ELF-1 (cell line): ENCODE data around the gene CX3CR1.

Experiments used
- DNase-seq: peaks from one replicate; pipeline ENCODE4 v3.0.0-alpha.2; 2016; ENCODE audit warnings: low read depth, low spot score

The CX3CR1 gene

DNA sequence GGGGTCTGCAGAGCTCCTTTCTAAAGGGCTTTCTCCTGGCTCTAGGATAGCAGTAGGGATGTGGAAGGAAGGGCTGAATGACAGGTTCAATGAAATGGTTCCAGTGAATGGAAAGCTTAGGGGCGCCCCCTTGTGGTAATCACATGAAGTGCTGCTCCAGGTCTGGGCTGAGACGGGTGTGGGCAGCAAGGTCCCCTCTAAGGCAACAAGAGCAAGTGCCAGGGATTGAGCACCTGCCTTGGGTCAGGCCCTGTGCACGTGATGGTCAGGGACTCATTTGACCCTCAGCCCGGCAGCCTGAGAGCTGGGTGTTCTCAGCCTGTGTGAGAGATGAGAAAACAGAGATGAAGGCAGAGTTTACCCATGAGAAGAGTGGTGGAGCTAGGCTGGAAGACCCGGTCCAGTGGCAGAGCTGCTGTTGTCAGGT lies 12.1 kb upstream of the CX3CR1 start:
- peak; percentile 91 for DNase-seq

DNA sequence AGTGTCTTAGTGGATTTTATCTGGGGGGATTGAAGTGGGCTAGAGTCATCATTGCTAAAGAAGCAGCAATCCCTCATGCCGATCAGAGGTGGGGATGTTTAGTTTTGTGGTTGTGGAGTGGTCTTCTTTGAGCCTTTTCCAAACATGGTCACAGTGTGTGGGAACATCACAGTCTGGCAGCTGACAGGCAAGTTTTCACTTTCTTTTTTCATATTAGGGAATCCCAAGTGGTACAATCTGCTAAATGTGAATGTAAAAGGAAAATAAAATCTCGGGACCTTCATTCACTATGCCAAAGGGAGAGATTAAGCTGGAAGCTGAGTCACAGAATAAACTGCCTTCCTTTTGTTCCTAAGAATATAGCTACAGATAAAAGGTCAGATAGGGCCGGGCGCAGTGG lies 10.4 kb upstream of the CX3CR1 start:
- DNase-seq = no peak

DNA sequence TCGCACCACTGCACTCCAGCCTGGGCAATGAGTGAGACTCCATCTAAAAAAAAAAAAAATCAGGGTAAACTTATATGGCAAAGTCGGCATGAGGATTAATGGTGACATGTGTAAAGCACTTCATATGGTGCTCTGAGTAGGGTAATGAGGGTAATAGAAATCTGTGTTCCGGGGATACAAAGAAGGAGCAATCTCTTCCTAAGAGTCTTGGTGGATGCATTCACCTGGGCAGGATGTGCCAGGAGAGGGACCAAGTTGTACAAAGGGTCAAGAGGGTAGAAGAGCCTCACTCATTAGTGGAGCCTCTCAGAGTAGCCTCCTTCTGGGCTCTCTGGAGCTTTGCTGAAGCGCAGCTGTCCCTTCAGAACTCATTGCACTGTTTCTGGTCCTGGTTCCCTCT lies 9.3 kb upstream of the CX3CR1 start:
- no peak for DNase-seq

- DNase-seq = peak; percentile 97
Measured at GRCh38 chr3:39288300-39288808, 8.5 kb upstream of the CX3CR1 start.

GRCh38 chr3:39287216-39288164 lies 7.7 kb upstream of the CX3CR1 start:
- no peak for DNase-seq

GRCh38 chr3:39286771-39287170 lies 6.9 kb upstream of the CX3CR1 start:
- DNase-seq = no peak

DNA sequence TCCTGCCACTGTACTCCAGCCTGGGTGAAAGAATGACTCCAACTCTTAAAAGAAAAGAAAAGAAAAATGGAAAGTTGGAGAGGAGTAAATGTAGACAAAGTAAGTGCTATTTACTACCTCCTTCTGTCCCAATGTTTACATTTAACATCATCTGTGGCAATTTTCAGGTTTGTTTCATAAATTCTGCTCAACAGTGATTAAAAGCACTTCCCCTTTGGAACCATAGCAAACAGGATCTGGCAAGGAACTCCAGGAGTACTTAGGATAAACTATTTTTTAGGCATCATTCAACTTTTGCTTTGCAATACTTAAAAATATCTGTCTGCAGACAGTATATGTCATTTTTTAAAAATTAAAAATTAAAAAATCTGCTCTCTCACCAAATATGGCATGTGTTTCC lies 5.5 kb upstream of the CX3CR1 start:
- no peak for DNase-seq

DNA sequence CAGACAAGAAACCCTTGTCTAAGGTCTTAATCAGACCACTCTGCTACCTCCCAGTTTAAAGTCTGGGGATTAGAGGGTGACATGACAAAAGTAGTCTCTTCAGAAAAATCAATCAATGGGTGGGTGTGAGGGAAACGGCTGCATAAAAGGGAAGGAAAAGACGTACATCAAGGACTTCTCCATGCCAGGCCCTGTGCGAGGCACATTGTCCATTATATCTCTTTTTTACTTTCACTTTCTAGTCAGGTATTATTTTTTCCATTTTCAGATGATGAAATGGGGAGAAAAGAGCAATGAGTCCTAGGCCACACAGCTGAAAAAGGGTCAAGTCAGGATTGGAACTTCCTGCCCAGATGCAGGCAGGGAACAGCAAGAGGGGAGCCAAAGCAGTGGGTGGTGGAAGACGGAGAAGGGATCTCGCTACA lies 4.6 kb upstream of the CX3CR1 start:
- DNase-seq = no peak

GRCh38 chr3:39282057-39282456 lies 2.2 kb upstream of the CX3CR1 start:
- no peak for DNase-seq

DNA sequence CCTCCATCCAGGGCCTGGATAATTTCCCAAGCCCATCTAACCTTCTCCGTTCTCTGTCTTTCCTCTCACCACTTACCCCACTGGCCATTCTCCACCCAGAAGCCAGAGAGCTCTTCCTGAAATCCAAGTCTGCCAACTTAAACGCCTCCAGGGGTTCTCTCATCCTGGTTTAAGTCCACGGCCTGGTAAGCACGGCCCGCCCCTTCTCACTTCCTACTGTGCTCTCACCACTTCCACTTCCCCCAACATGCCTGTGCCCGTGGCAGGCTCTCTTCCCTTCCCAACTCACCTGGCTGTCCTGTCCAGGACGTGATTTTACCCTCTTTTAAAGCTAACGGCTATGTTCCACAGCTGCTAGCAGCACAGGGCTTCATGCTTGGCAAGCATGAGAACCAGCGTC lies 1.7 kb upstream of the CX3CR1 start:
- DNase-seq = no peak

DNA sequence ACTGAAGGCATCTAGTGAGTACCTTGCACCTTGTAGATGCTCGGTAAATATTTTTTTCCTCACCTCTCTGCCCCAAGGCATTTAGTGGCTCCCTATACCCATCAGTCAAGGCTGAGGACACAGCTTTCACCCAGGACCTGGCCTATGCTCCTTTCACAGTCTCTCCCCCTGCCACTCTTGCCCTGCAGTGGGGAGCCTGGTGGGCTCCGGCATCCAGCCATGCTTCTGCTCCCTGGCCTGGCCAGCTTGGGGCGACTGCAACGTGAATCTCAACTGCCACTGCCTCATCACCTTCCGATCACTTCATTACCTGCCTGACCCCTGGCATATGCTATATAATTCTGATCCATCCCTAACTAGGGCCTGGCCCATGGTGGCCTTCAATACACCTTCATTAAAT lies 735 bp upstream of the CX3CR1 start:
- no peak for DNase-seq

DNA sequence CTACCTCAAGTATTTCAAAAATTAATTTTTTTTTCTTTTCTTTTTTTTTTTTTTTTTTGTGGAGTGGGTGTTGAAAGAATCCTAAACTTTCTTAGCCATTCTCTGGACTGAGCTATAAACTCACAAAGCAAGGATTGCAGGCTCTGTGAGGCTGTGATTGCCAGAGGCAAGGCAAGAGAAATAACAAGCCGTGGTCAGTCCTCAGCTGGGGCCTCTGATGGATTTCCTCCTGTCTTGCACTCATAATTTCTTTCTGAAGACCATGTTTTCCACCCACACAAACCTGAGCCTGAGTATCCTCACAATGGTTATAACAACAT lies 1.3 kb downstream of the CX3CR1 start:
- no peak for DNase-seq

DNA sequence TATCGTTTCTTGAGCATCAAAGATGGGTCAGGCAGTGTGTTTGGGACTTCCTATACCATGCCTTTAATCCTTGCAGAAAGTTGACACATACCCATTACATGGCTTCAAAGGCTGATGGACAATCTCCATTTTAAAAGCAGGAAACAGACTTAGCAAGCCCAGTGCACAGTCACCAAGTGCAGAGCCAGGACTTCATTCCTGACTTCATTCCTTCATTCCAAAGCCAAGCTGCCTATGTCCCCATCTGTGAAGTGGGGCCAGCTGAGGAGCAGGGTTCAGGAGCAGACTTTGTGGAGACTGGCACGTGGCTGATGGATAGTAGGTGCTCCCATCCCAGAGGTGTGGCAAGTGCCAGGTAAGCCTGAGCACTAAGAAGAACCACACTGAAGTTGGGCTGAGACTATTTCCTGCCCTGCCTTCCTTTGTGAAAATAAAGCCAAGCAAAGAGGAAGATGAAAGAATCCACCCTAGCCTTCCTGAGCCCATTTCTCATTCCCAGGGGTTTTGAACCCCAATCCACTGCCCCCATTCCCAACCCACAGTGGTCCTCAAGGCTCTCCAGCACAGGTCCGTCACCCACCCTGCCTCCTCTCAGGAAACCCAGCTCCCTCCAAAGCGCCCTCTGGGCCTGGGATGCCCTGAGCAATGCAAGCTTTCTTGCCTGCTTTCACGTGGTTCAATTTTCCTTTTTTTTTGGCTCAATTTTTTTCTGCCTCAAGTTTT lies 1.8 kb downstream of the CX3CR1 start:
- peak; percentile 33 for DNase-seq

DNA sequence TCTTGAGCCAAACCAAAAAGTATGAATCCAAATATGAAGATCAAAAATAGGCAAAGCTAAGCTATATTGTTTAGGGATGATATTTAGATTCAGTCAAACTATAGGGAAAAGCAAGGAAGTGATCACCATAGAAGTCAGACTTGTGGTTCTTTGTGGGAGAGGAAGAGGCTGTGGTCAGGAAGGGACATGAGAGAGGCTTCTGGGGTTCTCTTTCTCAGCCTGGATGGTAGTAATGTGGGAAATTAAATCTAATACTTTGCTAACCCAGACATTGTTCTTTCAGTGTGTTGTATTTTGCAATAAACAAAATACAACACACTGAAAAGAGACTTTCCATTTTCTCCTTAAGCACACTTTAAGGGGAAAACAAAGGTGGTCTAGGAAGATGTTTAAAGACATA lies 3.1 kb downstream of the CX3CR1 start:
- no peak for DNase-seq

GRCh38 chr3:39275963-39276593 lies 3.8 kb downstream of the CX3CR1 start:
- no peak for DNase-seq

DNA sequence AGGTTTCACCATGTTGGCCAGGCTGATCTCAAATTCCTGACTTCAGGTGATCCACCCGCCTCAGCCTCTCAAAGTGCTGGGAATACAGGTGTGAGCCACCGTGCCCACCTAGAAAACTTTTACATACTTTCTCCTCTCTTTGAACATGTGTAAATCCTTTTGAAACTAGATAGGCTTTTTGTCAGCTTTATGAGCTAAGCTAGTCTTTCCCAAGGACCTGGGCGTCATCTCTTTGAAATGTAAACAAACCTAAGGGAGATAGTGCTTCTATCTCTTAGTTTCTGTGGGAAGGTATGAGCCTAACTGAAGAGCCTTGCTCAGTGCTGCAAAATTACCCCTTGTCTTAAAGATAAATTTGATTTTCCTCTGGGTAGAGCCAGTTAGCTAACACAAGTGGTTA lies 4.8 kb downstream of the CX3CR1 start:
- DNase-seq = no peak

DNA sequence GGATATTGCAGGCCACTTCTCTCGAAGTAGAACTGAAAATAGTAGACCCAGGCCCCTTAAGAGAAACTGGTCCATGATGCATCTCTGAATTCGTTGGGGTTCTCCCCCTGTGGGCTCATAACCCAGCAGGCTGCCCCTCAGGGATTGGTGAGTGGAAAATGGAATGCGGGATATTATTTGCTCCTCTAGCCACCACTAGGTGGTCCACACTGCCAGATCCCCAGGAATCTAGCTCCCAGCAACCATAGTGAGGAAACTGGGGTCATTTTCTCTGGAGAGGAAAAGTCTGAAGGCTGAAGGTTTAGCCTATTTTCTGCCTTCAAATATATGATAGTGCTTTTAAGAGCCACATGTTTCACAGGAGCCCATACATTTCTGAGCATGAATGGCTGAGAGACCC lies 6.7 kb downstream of the CX3CR1 start:
- no peak for DNase-seq

DNA sequence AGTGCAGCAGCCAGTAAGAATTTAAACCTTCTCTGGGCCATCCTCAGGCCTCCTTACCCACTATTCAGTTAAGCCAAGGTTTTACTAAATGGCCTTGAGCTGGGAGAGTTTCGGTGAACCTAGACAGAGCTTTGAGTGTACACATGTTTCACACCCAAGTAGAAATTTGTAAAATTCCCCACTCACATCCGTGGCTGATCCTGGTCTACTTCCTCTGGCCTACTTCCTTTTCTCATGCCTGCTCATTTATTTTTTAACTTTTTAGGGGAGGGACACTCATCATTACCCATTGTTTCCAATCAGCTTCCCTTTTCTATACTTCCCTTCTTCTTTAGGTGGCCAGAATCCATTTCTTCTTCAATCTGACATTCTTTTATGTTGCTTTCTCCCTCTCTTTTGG lies 7.6 kb downstream of the CX3CR1 start:
- DNase-seq = no peak

GRCh38 chr3:39271363-39271914 lies 8.4 kb downstream of the CX3CR1 start:
- DNase-seq = no peak

DNA sequence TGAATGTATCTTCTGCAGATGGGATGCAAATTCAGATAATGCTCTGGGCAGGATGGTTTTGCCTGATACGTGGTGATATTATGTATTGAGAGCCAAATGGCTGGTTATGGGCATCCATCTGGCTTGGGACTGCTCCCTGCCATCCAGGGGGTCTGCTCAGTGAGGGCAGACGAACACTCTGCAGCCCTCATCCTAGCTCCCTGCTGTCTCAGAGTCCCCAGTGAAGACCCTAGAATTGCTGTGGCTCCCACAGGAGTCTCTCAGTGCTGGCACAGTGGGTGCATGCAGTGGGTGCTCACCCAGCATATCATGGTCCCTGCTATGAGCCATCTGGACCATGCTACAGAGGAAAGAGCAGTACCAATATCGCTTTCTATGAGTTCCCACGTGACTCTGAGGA lies 10.3 kb downstream of the CX3CR1 start:
- DNase-seq = no peak

DNA sequence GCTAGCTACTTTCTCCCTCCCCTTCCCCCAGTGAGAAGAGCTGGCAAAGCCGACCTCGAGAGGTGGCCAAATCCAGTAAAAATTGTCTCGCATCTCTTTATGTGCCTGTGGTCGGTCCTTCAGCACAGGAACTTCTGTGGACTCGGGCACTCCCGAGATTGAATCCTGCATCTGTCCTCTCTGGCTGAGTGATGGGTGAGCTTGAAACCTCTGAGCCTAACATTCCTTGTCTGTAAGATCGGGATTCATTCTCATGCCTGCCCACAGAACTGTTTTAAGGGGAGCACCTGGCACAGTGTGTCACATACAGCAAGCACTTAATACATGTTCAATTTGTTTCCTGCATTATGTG lies 11.3 kb downstream of the CX3CR1 start:
- no peak for DNase-seq
